GM21825 (cell line): ENCODE data around the gene COL21A1.

Experiments
- ATAC-seq: cut with Tn5 transposase; IDR thresholded peaks from one replicate; pipeline ENCODE4 v1.9.1; 2021; ENCODE audit warnings: mild to moderate bottlenecking, moderate library complexity; ENCODE audit not compliant: unreplicated experiment

COL21A1 gene

GRCh38 chr6:56051202-56051598 lies 196.2 kb downstream of the COL21A1 start:
- no peak for ATAC-seq

GRCh38 chr6:56050530-56051201 lies 196.7 kb downstream of the COL21A1 start:
- no peak for ATAC-seq

- ATAC-seq = no peak
These were observed 198.8 kb downstream of the COL21A1 start for GRCh38 chr6:56048601-56049000.

GRCh38 chr6:56047931-56048540 lies 199.3 kb downstream of the COL21A1 start:
- ATAC-seq = no peak

DNA sequence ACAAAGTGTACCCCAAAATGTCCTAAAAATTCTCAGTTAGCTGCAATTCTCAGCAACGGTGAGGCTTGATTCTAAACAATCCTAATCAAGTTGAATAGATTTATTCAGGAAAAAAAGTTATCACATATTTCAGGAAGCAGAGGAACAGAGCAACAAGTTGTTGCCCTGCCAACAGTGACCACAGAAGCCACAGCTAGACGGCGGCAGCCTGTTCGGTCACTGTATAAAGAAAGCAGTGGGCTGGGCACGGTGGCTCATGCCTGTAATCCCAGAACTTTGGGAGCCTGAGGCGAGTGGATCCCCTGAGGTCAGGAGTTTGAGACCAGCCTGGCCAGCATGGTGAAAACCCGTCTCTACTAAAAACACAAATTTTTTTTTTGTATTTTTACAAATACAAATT lies 200.8 kb downstream of the COL21A1 start:
- ATAC-seq = no peak

DNA sequence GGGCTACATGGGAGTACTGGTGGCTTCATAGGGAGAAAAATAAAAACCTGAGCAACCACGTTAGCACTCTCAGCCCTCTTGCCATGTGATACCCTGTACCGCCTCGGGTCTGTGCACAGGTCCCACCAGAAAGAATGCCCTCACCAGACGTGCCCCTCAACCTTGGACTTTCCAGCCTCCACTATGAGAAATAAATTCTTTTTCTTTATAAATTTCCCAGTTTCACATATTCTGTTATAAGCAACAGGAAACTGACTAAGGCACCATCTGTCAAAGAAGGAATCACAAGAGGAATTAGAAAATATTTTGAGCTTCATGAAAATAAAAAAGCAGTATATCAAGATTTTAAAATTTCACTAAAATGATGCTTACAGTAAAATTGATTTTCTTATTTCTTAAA lies 203.6 kb downstream of the COL21A1 start:
- no peak for ATAC-seq

GRCh38 chr6:56043076-56043475 lies 204.3 kb downstream of the COL21A1 start:
- ATAC-seq = no peak

GRCh38 chr6:56041591-56041990 lies 205.8 kb downstream of the COL21A1 start:
- no peak for ATAC-seq

DNA sequence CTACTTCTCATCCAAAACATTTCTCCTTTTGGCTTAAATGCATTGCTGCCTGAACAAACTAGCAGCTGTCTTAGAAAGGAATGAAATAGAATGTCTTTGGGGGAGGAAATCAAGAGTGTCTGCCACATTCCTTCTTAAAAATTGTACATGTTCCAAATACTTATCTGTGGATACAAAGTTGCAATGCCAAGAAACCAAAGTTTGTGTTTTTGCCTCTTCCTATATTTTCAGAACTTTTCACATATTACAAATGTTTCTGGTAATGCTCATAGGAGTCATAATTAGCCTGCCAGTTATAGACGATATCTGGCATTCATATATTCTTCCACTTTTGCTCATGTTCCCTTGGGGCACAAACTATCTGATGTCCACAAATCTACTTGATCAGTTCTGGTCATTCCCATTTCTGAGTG lies 206.5 kb downstream of the COL21A1 start:
- ATAC-seq = no peak

DNA sequence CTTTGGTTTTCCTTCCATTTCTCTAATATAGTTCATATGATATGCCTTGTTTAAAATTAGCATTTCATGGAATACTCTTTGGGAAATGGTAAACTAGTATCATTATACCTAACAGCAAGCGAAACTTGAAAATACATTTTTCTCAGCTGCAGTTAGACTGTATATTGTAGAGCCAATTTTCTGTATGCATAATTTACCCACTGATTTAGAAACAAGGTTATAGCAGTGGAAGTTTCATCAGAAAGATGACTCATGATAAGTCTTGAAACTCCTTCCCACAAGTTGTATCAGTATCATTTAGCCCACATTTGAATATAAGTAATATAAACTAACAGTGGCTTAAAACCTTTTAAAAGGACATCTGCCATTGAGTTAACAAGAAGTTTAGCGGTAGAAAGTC lies 207.2 kb downstream of the COL21A1 start:
- no peak for ATAC-seq

- ATAC-seq = no peak
These were observed 208.6 kb downstream of the COL21A1 start for GRCh38 chr6:56038764-56039163.

- no peak for ATAC-seq
These were observed 209.8 kb downstream of the COL21A1 start for GRCh38 chr6:56037601-56038000.

DNA sequence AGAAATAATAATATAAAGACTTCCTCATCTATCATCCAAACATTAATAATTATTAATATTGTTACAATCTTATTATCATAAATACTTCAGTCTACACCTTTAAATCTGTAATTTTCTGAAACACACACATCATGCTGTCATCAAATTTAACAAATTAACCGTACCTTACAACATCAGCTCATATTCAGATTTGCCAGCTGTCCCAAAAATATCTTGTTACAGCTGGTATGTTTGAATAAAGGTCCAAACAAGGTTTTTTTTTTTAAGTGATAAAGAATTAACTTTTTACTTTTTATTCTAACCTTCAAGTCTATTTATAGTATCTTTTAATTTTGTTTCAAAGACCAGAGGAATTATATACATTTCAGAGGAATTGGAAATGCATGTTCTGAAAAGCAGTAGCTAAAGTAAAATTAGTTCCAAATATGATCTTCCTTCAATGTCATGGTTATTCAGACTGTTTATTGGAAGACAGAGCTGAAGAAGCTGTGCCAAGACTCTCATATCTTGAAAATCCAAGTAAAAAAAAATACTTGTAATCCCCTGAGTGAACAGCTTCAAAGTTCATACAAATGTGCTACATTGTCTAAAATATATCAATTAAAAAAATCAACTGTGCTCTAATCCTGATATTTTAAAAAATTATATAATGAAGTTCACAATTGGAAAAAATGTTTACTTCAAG lies 210.3 kb downstream of the COL21A1 start:
- ATAC-seq = no peak

DNA sequence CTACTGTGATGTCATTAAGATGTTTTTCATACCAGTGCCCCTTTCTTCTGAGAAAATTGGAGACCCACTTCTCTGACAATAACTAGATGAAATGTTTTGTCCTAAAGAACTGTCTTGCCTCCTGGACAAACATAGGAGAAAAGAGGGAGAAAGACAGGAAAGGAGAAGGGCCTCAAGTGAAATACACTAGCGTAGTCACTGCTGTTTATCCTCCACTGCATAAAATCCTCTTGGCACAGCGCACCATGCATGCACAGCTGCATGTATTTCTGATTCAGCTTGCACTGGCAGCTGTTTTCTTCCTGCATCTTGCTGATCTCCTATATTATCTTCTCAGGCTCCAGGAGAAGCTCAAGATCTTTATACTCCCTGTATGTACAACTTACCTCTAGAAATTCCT lies 214.0 kb downstream of the COL21A1 start:
- ATAC-seq = no peak

DNA sequence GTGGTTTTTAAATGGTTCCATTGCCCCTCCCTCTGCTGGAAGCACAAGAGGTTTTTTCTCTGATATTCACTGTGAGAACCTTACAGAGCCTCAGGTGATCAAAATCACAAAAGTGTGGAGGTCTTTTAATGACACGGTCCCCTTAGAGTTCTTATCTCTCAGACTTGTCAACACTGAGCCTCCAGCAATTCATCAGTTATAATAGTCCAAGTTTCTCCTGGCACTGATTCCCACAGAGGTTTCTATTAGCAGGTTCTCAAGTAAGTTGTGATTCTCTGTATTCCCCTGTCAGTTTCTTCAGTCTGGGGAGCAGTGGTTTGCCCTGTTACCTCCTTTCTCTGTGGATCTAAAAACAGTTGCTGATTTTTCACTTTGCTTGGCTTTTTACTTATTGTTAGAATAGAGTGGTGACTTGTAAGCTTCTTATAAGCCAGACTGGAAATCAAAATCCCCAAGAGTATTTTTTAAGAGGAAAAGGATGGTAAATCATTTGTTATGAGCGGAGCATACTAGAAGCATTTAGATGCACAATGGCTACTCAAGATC lies 214.6 kb downstream of the COL21A1 start:
- ATAC-seq = no peak

GRCh38 chr6:56027865-56028264 lies 219.5 kb downstream of the COL21A1 start:
- ATAC-seq = no peak

- ATAC-seq = no peak
These were observed 220.8 kb downstream of the COL21A1 start for GRCh38 chr6:56026455-56027180.

GRCh38 chr6:56025795-56026194 lies 221.6 kb downstream of the COL21A1 start:
- ATAC-seq = no peak

GRCh38 chr6:56024931-56025330 lies 222.4 kb downstream of the COL21A1 start:
- ATAC-seq = no peak

DNA sequence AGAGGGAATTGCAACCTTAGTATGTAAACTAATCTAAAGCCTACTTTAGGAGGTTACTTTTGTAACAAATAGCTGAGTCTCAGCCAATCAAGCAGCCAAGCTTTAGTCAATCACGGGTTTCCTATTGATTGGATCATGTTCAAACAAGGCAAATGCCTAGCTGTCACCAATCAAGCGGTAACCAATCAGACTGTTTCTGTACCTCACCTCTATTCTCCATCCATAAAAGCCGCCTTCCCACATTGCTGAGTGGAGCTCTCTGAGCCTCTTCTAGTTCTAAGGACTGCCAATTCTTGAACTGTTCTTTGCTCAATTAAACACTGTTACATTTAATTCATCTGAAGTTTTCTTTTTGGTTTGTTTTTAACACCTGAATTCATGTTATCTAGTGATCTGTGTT lies 223.6 kb downstream of the COL21A1 start:
- ATAC-seq = no peak

- ATAC-seq = no peak
These were observed 224.7 kb downstream of the COL21A1 start for GRCh38 chr6:56022678-56023077.
